WTC11 (cell line): ENCODE measurements around the gene ARMC2. TPM values are rescaled to one million over a fixed set of nuclear protein-coding genes. Genes with fewer than 3 reads are reported as not detected.

ENCODE experiments used
- ATAC-seq: fragments of 200-7000 bp; cut with Tn5 transposase; 2 replicates; pipeline ENCODE4 v1.10.0; 2021; ENCODE audit warnings: mild to moderate bottlenecking, moderate library complexity
- CTCF ChIA-PET: fragments of 300-600 bp; sonication (Branson Sonifier 250); formaldehyde crosslinking; loops from one replicate; lab custom pipeline; 2021; ENCODE audit warnings: antibody characterized with exemption; lab: Charles Lee
- POLR2A ChIA-PET: fragments of 350-600 bp; sonication (Branson Sonifier 250); formaldehyde crosslinking; loops from one replicate; lab custom pipeline; 2021; ENCODE audit warnings: antibody characterized with exemption; lab: Charles Lee
- DNase-seq: peaks from one replicate; pipeline ENCODE4 v3.0.0; 2021; ENCODE audit warnings: low spot score
- H3K27ac Mint-ChIP-seq: 2 replicates; pipeline ENCODE4 v1.8.0; 2021; ENCODE audit warnings: mixed read lengths
- H3K27me3 Mint-ChIP-seq: 2 replicates; pipeline ENCODE4 v1.8.0; 2021; ENCODE audit warnings: low read depth, mild to moderate bottlenecking, moderate library complexity, mixed read lengths
- H3K36me3 Mint-ChIP-seq: 2 replicates; pipeline ENCODE4 v1.8.0; 2021; ENCODE audit warnings: mixed read lengths
- H3K4me1 Mint-ChIP-seq: 2 replicates; pipeline ENCODE4 v1.8.0; 2022; ENCODE audit warnings: mixed read lengths
- H3K4me3 Mint-ChIP-seq: 2 replicates; pipeline ENCODE4 v1.8.0; 2021; ENCODE audit warnings: mild to moderate bottlenecking, moderate library complexity, mixed read lengths
- H3K9me3 Mint-ChIP-seq: 2 replicates; pipeline ENCODE4 v1.8.0; 2021; ENCODE audit warnings: mixed read lengths
- ESRRA ChIP-seq: sonication (generic); formaldehyde crosslinking; IDR thresholded peaks from 2 replicates; pipeline ENCODE4 v1.8.1; 2022; ENCODE audit warnings: mild to moderate bottlenecking, missing genetic modification reagents, borderline replicate concordance
- FOXP1 ChIP-seq: sonication (generic); formaldehyde crosslinking; IDR thresholded peaks from 2 replicates; pipeline ENCODE4 v1.8.0; 2022; ENCODE audit warnings: missing genetic modification reagents, mild to moderate bottlenecking, moderate library complexity, borderline replicate concordance
- GTF2I ChIP-seq: fragments of 250-450 bp; sonication (Bioruptor Pico); conservative IDR thresholded peaks from 2 replicates; pipeline ENCODE4 v1.4.0; 2021; ENCODE audit warnings: mild to moderate bottlenecking
- IRF2 ChIP-seq: sonication (generic); formaldehyde crosslinking; IDR thresholded peaks from 2 replicates; pipeline ENCODE4 v1.8.0; 2022; ENCODE audit warnings: low read depth, missing genetic modification reagents, borderline replicate concordance
- MXD4 ChIP-seq: fragments of 250-450 bp; sonication (Bioruptor Pico); IDR thresholded peaks from 2 replicates; pipeline ENCODE4 v1.8.0; 2021; ENCODE audit warnings: mild to moderate bottlenecking, moderate library complexity, borderline replicate concordance
- NFYB ChIP-seq: sonication (generic); formaldehyde crosslinking; conservative IDR thresholded peaks from 2 replicates; pipeline ENCODE4 v1.8.0; 2022; ENCODE audit warnings: low read depth, missing genetic modification reagents
- NR1H2 ChIP-seq: sonication (generic); formaldehyde crosslinking; IDR thresholded peaks from 2 replicates; pipeline ENCODE4 v1.9.0; 2021; ENCODE audit warnings: mild to moderate bottlenecking, moderate library complexity, missing genetic modification reagents
- NR2C2 ChIP-seq: sonication (generic); formaldehyde crosslinking; IDR thresholded peaks from 2 replicates; pipeline ENCODE4 v1.8.0; 2022; ENCODE audit warnings: mild to moderate bottlenecking, missing genetic modification reagents
- NR3C1 ChIP-seq: sonication (generic); formaldehyde crosslinking; conservative IDR thresholded peaks from 2 replicates; pipeline ENCODE4 v1.8.1; 2023; ENCODE audit warnings: low read depth, mild to moderate bottlenecking, missing genetic modification reagents
- TEAD1 ChIP-seq: sonication (generic); formaldehyde crosslinking; IDR thresholded peaks from 2 replicates; pipeline ENCODE4 v1.8.0; 2022; ENCODE audit warnings: mild to moderate bottlenecking, missing genetic modification reagents
- ZNF317 ChIP-seq: sonication (generic); formaldehyde crosslinking; IDR thresholded peaks from 2 replicates; pipeline ENCODE4 v1.8.1; 2023; ENCODE audit warnings: low read depth, mild to moderate bottlenecking, moderate library complexity, missing genetic modification reagents, borderline replicate concordance
- ZNF396 ChIP-seq: fragments of 250-450 bp; sonication (Bioruptor Pico); IDR thresholded peaks from 2 replicates; pipeline ENCODE4 v1.8.0; 2021; ENCODE audit warnings: mild to moderate bottlenecking, moderate library complexity, borderline replicate concordance
- ZSCAN18 ChIP-seq: fragments of 250-450 bp; sonication (Bioruptor Pico); IDR thresholded peaks from 2 replicates; pipeline ENCODE4 v2.1.2; 2022; ENCODE audit warnings: mild to moderate bottlenecking, moderate library complexity
- total RNA-seq: library from RNA; stranded (reverse); gene quantifications from 3 replicates; pipeline ENCODE4 v1.2.3, GENCODE V29; 2021
- TF ChIP-seq, protein P1 (sequence below): sonication (generic); formaldehyde crosslinking; IDR thresholded peaks from 2 replicates; pipeline ENCODE4 v1.8.1; 2022; ENCODE audit warnings: missing genetic modification reagents, borderline replicate concordance
- TF ChIP-seq, protein P2 (sequence below): sonication (generic); formaldehyde crosslinking; IDR thresholded peaks from 2 replicates; pipeline ENCODE4 v1.8.0; 2023; ENCODE audit warnings: missing genetic modification reagents, mild to moderate bottlenecking, borderline replicate concordance
- TF ChIP-seq, protein P3 (sequence below): sonication (generic); formaldehyde crosslinking; IDR thresholded peaks from 2 replicates; pipeline ENCODE4 v1.8.0; 2022; ENCODE audit warnings: mild to moderate bottlenecking, missing genetic modification reagents

ARMC2 gene
- total RNA-seq, 1 experiment from 2014 or later: 5.2 TPM

DNA sequence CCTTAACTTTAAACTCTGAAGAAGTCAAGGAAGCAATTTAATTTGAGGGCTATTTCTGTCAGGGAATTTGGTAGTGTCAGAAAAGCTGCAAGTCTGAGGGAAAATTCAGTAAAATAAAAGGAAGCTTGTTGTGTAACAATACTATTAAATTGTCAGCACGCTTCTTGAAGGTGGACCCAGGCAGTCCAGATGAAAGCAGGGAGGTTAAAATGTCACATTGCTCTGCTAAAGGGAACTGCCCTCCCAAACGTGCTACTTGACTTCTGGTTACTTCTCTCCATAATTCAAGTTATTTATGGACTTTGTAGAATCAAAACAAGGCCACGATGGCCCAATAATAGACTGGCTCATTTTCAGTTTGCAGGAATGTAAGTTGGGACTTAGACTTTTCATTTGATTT, 28.2 kb upstream of the ARMC2 start:
- CTCF ChIA-PET: no interaction called here
- TF ChIP-seq NFYB (no peak), NR1H2 (CRISPR knock-in tag) (no peak), NR2C2 (CRISPR knock-in tag) (no peak), ZNF396 (CRISPR knock-in tag) (no peak), ESRRA (CRISPR knock-in tag) (no peak), MXD4 (CRISPR knock-in tag) (no peak), TEAD1 (CRISPR knock-in tag) (no peak), IRF2 (CRISPR knock-in tag) (no peak), ZSCAN18 (CRISPR knock-in tag) (no peak), GTF2I (CRISPR knock-in tag) (no peak), FOXP1 (CRISPR knock-in tag) (no peak)
- TF ChIP-seq, protein P1, sequence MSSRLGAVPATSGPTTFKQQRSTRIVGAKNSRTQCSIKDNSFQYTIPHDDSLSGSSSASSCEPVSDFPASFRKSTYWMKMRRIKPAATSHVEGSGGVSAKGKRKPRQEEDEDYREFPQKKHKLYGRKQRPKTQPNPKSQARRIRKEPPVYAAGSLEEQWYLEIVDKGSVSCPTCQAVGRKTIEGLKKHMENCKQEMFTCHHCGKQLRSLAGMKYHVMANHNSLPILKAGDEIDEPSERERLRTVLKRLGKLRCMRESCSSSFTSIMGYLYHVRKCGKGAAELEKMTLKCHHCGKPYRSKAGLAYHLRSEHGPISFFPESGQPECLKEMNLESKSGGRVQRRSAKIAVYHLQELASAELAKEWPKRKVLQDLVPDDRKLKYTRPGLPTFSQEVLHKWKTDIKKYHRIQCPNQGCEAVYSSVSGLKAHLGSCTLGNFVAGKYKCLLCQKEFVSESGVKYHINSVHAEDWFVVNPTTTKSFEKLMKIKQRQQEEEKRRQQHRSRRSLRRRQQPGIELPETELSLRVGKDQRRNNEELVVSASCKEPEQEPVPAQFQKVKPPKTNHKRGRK (CRISPR knock-in tag): no peak
- TF ChIP-seq, protein P2, sequence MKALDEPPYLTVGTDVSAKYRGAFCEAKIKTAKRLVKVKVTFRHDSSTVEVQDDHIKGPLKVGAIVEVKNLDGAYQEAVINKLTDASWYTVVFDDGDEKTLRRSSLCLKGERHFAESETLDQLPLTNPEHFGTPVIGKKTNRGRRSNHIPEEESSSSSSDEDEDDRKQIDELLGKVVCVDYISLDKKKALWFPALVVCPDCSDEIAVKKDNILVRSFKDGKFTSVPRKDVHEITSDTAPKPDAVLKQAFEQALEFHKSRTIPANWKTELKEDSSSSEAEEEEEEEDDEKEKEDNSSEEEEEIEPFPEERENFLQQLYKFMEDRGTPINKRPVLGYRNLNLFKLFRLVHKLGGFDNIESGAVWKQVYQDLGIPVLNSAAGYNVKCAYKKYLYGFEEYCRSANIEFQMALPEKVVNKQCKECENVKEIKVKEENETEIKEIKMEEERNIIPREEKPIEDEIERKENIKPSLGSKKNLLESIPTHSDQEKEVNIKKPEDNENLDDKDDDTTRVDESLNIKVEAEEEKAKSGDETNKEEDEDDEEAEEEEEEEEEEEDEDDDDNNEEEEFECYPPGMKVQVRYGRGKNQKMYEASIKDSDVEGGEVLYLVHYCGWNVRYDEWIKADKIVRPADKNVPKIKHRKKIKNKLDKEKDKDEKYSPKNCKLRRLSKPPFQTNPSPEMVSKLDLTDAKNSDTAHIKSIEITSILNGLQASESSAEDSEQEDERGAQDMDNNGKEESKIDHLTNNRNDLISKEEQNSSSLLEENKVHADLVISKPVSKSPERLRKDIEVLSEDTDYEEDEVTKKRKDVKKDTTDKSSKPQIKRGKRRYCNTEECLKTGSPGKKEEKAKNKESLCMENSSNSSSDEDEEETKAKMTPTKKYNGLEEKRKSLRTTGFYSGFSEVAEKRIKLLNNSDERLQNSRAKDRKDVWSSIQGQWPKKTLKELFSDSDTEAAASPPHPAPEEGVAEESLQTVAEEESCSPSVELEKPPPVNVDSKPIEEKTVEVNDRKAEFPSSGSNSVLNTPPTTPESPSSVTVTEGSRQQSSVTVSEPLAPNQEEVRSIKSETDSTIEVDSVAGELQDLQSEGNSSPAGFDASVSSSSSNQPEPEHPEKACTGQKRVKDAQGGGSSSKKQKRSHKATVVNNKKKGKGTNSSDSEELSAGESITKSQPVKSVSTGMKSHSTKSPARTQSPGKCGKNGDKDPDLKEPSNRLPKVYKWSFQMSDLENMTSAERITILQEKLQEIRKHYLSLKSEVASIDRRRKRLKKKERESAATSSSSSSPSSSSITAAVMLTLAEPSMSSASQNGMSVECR: no peak
- TF ChIP-seq, all 79 proteins: peak for 0
- ATAC-seq (no peak), DNase-seq (no peak)
- peaks cover 9% of the 10 kb centered on the region for H3K27me3 Mint-ChIP-seq
- H3K4me3 Mint-ChIP-seq: no peak overlapping the region
- H3K36me3 Mint-ChIP-seq: peaks cover 16% of the 10 kb centered on the region
- H3K4me1 Mint-ChIP-seq: no peaks in the 10 kb centered on the region
- peaks cover 37% of the 10 kb centered on the region for H3K9me3 Mint-ChIP-seq
- POLR2A ChIA-PET: no interaction called here
- no peak overlapping the region for H3K27ac Mint-ChIP-seq

GRCh38 chr6:108822401-108822800, 25.8 kb upstream of the ARMC2 start:
- H3K27me3 Mint-ChIP-seq: no peaks in the 10 kb centered on the region; the same call in none of the 2 replicates
- no peak overlapping the region for H3K4me3 Mint-ChIP-seq
- CTCF ChIA-PET: interaction anchor here (0.9 kb wide), 1 partner anchor 16 kb away, joined by 3 read pairs; no protein-coding TSS in a partner anchor
- no peak for DNase-seq
- H3K27ac Mint-ChIP-seq: no peak overlapping the region
- H3K9me3 Mint-ChIP-seq: peaks cover 41% of the 10 kb centered on the region
- TF ChIP-seq, protein P3, sequence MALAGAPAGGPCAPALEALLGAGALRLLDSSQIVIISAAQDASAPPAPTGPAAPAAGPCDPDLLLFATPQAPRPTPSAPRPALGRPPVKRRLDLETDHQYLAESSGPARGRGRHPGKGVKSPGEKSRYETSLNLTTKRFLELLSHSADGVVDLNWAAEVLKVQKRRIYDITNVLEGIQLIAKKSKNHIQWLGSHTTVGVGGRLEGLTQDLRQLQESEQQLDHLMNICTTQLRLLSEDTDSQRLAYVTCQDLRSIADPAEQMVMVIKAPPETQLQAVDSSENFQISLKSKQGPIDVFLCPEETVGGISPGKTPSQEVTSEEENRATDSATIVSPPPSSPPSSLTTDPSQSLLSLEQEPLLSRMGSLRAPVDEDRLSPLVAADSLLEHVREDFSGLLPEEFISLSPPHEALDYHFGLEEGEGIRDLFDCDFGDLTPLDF (CRISPR knock-in tag): no peak
- no peak for TF ChIP-seq NR3C1 (CRISPR knock-in tag)
- TF ChIP-seq ZNF317: no peak
- H3K36me3 Mint-ChIP-seq: peaks cover 16% of the 10 kb centered on the region
- no peak for ATAC-seq
- POLR2A ChIA-PET: no interaction called here
- no peaks in the 10 kb centered on the region for H3K4me1 Mint-ChIP-seq
